Neural cell (in vitro differentiated cells): ENCODE data around the gene PROX1. TPM values are rescaled to one million over a fixed set of nuclear protein-coding genes. Genes with fewer than 3 reads are reported as not detected.

Experiments used
- H2AFZ ChIP-seq: fragments of 200-600, 300-800 bp; sonication (generic), shearing (Covaris generic); 2 replicates; pipeline ENCODE4 v1.6.0; 2014; ENCODE audit warnings: low read depth, mild to moderate bottlenecking, antibody characterized with exemption, low read length, moderate library complexity
- H3F3A ChIP-seq: fragments of 200-600 bp; shearing (Covaris generic); 2 replicates; pipeline ENCODE4 v1.6.1; 2016; ENCODE audit warnings: mild to moderate bottlenecking, moderate library complexity, mixed read lengths, antibody characterized with exemption, low read length; ENCODE audit not compliant: insufficient read depth, poor library complexity, severe bottlenecking
- H3K27ac ChIP-seq: fragments of 200-600, 300-800 bp; sonication (generic), shearing (Covaris generic); 2 replicates; pipeline ENCODE4 v1.5.1; 2014; ENCODE audit warnings: mild to moderate bottlenecking, low read length, moderate library complexity
- H3K27me3 ChIP-seq: fragments of 300-800, 200-600 bp; sonication (generic), shearing (Covaris generic); 2 replicates; pipeline ENCODE4 v1.6.0; 2014; ENCODE audit warnings: mild to moderate bottlenecking, low read depth, low read length, moderate library complexity; ENCODE audit not compliant: insufficient read depth
- H3K36me3 ChIP-seq: fragments of 300-800, 200-600 bp; sonication (generic), shearing (Covaris generic); 2 replicates; pipeline ENCODE4 v1.5.1; 2014; ENCODE audit warnings: mild to moderate bottlenecking, antibody characterized with exemption, low read length, moderate library complexity; ENCODE audit not compliant: insufficient read depth
- H3K4me2 ChIP-seq: fragments of 300-800, 200-600 bp; sonication (generic), shearing (Covaris generic); 2 replicates; pipeline ENCODE4 v1.6.0; 2014; ENCODE audit warnings: mild to moderate bottlenecking, low read length
- H3K4me3 ChIP-seq: fragments of 300-800, 200-600 bp; sonication (generic), shearing (Covaris generic); 2 replicates; pipeline ENCODE4 v1.5.1; 2014; ENCODE audit warnings: mild to moderate bottlenecking, low read length, moderate library complexity
- H3K79me2 ChIP-seq: fragments of 200-600 bp; shearing (Covaris generic); replicated peaks from 2 replicates; pipeline ENCODE4 v1.6.0; 2014; ENCODE audit warnings: mild to moderate bottlenecking, low read length, moderate library complexity; ENCODE audit not compliant: insufficient read depth
- H3K9ac ChIP-seq: fragments of 300-800, 200-600 bp; sonication (generic), shearing (Covaris generic); 2 replicates; pipeline ENCODE4 v1.6.1; 2016; ENCODE audit warnings: mild to moderate bottlenecking, low read length, mixed read lengths
- H3K9me2 ChIP-seq: fragments of 200-600 bp; shearing (Covaris generic); 2 replicates; pipeline ENCODE4 v1.6.1; 2016; ENCODE audit warnings: mild to moderate bottlenecking, low read length, mixed read lengths; ENCODE audit not compliant: insufficient read depth
- H3K9me3 ChIP-seq: fragments of 200-600, 300-800 bp; sonication (generic), shearing (Covaris generic); 2 replicates; pipeline ENCODE4 v1.6.1; 2016; ENCODE audit warnings: mild to moderate bottlenecking, mixed run types, low read length, moderate library complexity, mixed read lengths
- H4K20me1 ChIP-seq: fragments of 200-600 bp; shearing (Covaris generic); 2 replicates; pipeline ENCODE4 v1.6.1; 2016; ENCODE audit warnings: mild to moderate bottlenecking, mixed run types; ENCODE audit not compliant: insufficient read depth
- EP300 ChIP-seq: fragments of 450-650 bp; conservative IDR thresholded peaks from 2 replicates; pipeline ENCODE4 v1.6.1; 2014; ENCODE audit warnings: antibody characterized with exemption, mild to moderate bottlenecking, moderate library complexity; ENCODE audit not compliant: poor library complexity, severe bottlenecking
- EZH2 ChIP-seq: fragments of 200-600, 300-800 bp; shearing (Covaris generic), sonication (generic); IDR thresholded peaks from 2 replicates; pipeline ENCODE4 v1.6.1; 2014; ENCODE audit warnings: antibody characterized with exemption, low read length, borderline replicate concordance, mild to moderate bottlenecking; ENCODE audit not compliant: insufficient read depth, poor library complexity, severe bottlenecking
- MXI1 ChIP-seq: fragments of 450-650 bp; conservative IDR thresholded peaks from 2 replicates; pipeline ENCODE4 v1.6.1; 2014; ENCODE audit warnings: antibody characterized with exemption, mild to moderate bottlenecking; ENCODE audit not compliant: poor library complexity, severe bottlenecking
- POLR2AphosphoS5 ChIP-seq: IDR thresholded peaks from 2 replicates; pipeline ENCODE4 v1.6.1; 2012
- RAD21 ChIP-seq: fragments of 450-650 bp; conservative IDR thresholded peaks from 2 replicates; pipeline ENCODE4 v1.6.1; 2014; ENCODE audit warnings: antibody characterized with exemption, mild to moderate bottlenecking, moderate library complexity
- SMC3 ChIP-seq: fragments of 450-650 bp; conservative IDR thresholded peaks from 2 replicates; pipeline ENCODE4 v1.6.1; 2014; ENCODE audit warnings: antibody characterized with exemption, mild to moderate bottlenecking, moderate library complexity; ENCODE audit not compliant: poor library complexity
- TAF1 ChIP-seq: IDR thresholded peaks from 2 replicates; pipeline ENCODE4 v1.6.1; 2012; ENCODE audit warnings: low read depth
- polyA plus RNA-seq: library from polyadenylated mRNA; depleted of rRNA; stranded (reverse); fragments of >200 nt; gene quantifications from 2 replicates; pipeline ENCODE4 v1.2.3, GENCODE V29; 2014
- TF ChIP-seq, protein P1 (sequence below): fragments of 450-650 bp; IDR thresholded peaks from 2 replicates; pipeline ENCODE4 v1.5.1; 2014; ENCODE audit warnings: antibody characterized with exemption, mild to moderate bottlenecking, moderate library complexity; ENCODE audit not compliant: poor library complexity, severe bottlenecking
- TF ChIP-seq, protein P2 (sequence below): IDR thresholded peaks from 2 replicates; pipeline ENCODE4 v1.6.1; 2012; ENCODE audit warnings: borderline replicate concordance

Gene PROX1
- polyA plus RNA-seq, 1 donor from 2014 or later, result 1.0 TPM

DNA sequence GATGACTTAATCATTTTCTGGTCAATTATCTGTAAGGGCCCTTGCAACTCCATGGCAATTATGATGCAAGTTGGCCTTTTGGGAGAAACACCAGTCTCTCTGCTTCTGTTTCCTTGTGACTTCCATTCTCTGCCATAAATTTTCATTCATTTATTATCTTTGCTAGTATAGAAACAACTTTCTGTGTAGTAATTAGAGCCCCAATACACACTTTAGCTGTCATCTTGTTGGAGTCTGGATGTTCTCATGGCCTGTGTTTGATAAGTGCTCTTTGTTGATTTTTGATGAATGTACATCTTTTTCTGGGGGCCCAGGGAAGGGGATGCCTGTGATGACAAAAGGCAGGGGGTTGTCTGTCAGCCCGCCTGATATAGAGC lies 22.4 kb downstream of the PROX1 start:
- Histone ChIP-seq H3K9me3 (no peaks in the 10 kb centered on the region), H3K4me2 (no peak overlapping the region), H3K4me3 (no peak overlapping the region), H3K9ac (no peak overlapping the region), H3K27ac (no peak overlapping the region), H3K9me2 (no peaks in the 10 kb centered on the region), H4K20me1 (no peaks in the 10 kb centered on the region), H3K79me2 (no peaks in the 10 kb centered on the region), H2AFZ (no peak overlapping the region), H3K36me3 (no peaks in the 10 kb centered on the region), H3K27me3 (no peaks in the 10 kb centered on the region), H3F3A (no peaks in the 10 kb centered on the region)
- TF ChIP-seq RAD21 (no peak), POLR2AphosphoS5 (no peak), EP300 (no peak), TAF1 (no peak), SMC3 (no peak), MXI1 (no peak), EZH2 (no peak)
- TF ChIP-seq, protein P1, sequence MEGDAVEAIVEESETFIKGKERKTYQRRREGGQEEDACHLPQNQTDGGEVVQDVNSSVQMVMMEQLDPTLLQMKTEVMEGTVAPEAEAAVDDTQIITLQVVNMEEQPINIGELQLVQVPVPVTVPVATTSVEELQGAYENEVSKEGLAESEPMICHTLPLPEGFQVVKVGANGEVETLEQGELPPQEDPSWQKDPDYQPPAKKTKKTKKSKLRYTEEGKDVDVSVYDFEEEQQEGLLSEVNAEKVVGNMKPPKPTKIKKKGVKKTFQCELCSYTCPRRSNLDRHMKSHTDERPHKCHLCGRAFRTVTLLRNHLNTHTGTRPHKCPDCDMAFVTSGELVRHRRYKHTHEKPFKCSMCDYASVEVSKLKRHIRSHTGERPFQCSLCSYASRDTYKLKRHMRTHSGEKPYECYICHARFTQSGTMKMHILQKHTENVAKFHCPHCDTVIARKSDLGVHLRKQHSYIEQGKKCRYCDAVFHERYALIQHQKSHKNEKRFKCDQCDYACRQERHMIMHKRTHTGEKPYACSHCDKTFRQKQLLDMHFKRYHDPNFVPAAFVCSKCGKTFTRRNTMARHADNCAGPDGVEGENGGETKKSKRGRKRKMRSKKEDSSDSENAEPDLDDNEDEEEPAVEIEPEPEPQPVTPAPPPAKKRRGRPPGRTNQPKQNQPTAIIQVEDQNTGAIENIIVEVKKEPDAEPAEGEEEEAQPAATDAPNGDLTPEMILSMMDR, result no peak
- TF ChIP-seq, protein P2, sequence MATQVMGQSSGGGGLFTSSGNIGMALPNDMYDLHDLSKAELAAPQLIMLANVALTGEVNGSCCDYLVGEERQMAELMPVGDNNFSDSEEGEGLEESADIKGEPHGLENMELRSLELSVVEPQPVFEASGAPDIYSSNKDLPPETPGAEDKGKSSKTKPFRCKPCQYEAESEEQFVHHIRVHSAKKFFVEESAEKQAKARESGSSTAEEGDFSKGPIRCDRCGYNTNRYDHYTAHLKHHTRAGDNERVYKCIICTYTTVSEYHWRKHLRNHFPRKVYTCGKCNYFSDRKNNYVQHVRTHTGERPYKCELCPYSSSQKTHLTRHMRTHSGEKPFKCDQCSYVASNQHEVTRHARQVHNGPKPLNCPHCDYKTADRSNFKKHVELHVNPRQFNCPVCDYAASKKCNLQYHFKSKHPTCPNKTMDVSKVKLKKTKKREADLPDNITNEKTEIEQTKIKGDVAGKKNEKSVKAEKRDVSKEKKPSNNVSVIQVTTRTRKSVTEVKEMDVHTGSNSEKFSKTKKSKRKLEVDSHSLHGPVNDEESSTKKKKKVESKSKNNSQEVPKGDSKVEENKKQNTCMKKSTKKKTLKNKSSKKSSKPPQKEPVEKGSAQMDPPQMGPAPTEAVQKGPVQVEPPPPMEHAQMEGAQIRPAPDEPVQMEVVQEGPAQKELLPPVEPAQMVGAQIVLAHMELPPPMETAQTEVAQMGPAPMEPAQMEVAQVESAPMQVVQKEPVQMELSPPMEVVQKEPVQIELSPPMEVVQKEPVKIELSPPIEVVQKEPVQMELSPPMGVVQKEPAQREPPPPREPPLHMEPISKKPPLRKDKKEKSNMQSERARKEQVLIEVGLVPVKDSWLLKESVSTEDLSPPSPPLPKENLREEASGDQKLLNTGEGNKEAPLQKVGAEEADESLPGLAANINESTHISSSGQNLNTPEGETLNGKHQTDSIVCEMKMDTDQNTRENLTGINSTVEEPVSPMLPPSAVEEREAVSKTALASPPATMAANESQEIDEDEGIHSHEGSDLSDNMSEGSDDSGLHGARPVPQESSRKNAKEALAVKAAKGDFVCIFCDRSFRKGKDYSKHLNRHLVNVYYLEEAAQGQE, result no peak

DNA sequence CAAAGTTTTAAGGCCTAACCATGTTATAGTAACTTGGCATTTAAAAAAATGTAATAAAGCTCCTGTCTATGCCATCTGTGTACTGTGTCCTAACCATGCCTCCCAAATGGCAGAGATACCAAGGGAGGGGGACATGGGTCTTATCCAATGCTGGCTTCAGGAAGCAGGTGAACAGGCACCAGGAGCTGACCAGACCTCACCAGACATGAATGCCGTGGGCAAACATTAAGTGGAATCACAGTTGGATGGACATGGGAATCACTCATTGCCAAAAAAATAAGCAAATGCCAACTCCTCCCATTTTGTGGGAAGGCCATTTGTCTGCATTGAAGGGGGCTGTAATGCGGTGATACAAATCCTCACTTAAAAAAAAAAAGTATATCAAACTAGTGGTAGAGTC lies 22.9 kb downstream of the PROX1 start:
- Histone ChIP-seq H3K27ac (no peak overlapping the region), H3K9me2 (no peaks in the 10 kb centered on the region), H4K20me1 (no peaks in the 10 kb centered on the region), H3K36me3 (no peaks in the 10 kb centered on the region), H3K4me2 (no peak overlapping the region), H3K9ac (no peak overlapping the region), H3K4me3 (no peak overlapping the region), H3K79me2 (no peaks in the 10 kb centered on the region), H3F3A (no peaks in the 10 kb centered on the region), H2AFZ (no peak overlapping the region), H3K27me3 (no peaks in the 10 kb centered on the region), H3K9me3 (no peaks in the 10 kb centered on the region)
- TF ChIP-seq, protein P1, result no peak
- TF ChIP-seq RAD21 (no peak), POLR2AphosphoS5 (no peak), EZH2 (no peak), MXI1 (no peak), TAF1 (no peak), EP300 (no peak), SMC3 (no peak)
- TF ChIP-seq, protein P2, result no peak
